CD4-positive, alpha-beta T cell treated with Interleukin-1 beta for 1 hour (primary cell): Measurements from ENCODE around the gene ULK1.
"Not testable (repeated sequence)": the region's sequence is repeated elsewhere in the genome, so short reads cannot be mapped to it uniquely, and the experiment has no call there.

Source experiments
- DNase-seq, 2 donors: peaks; one replicate each; pipeline ENCODE4 v3.0.0-alpha.2; 2020 to 2022

Gene ULK1

GRCh38 chr12:131947482-131948027, 53.1 kb downstream of the ULK1 start:
- no peak for DNase-seq

GRCh38 chr12:131948166-131948712, 53.8 kb downstream of the ULK1 start:
- DNase-seq, result no peak

- DNase-seq, result not testable (repeated sequence)
These were observed 54.5 kb downstream of the ULK1 start for GRCh38 chr12:131948713-131949430.

- DNase-seq, result peak; percentile 93 to 95
These were observed 55.2 kb downstream of the ULK1 start, which contains the start of gene EP400 for GRCh38 chr12:131949431-131950181. Gene EP400 (plus strand): TSS chr12:131949942. CDS start chr12:131960620, 10,678 bp downstream.

- peak; percentile 13 to 26 for DNase-seq
These were observed 55.9 kb downstream of the ULK1 start for GRCh38 chr12:131950182-131950913.

GRCh38 chr12:131953810-131954209, 59.4 kb downstream of the ULK1 start:
- DNase-seq, result not testable (repeated sequence)

- not testable (repeated sequence) for DNase-seq
These were observed 60.0 kb downstream of the ULK1 start for GRCh38 chr12:131954460-131954859.

- DNase-seq, result no peak
These were observed 64.7 kb downstream of the ULK1 start for GRCh38 chr12:131959116-131959515.

- DNase-seq, result no peak
These were observed 65.5 kb downstream of the ULK1 start for GRCh38 chr12:131959641-131960589.

GRCh38 chr12:131960590-131961325, 66.3 kb downstream of the ULK1 start:
- DNase-seq, result not testable (repeated sequence)

GRCh38 chr12:131961328-131961727, 66.9 kb downstream of the ULK1 start:
- not testable (repeated sequence) for DNase-seq

GRCh38 chr12:131962069-131962468, 67.6 kb downstream of the ULK1 start:
- DNase-seq, result no peak

- DNase-seq, result peak in 1 of 2 donors; percentile 41
These were observed 69.0 kb downstream of the ULK1 start for GRCh38 chr12:131963381-131963780.

GRCh38 chr12:131965073-131965472, 70.7 kb downstream of the ULK1 start:
- DNase-seq, result no peak

GRCh38 chr12:131971226-131971625, 76.8 kb downstream of the ULK1 start:
- no peak for DNase-seq
